ENCODE measurements around the gene SCARB2. TPM values are rescaled to one million over a fixed set of nuclear protein-coding genes. Genes with fewer than 3 reads are reported as not detected.

SCARB2 gene
- total RNA-seq, 4 donors from 2014 or later: 87.6 to 107 (median 95.8) TPM

DNA sequence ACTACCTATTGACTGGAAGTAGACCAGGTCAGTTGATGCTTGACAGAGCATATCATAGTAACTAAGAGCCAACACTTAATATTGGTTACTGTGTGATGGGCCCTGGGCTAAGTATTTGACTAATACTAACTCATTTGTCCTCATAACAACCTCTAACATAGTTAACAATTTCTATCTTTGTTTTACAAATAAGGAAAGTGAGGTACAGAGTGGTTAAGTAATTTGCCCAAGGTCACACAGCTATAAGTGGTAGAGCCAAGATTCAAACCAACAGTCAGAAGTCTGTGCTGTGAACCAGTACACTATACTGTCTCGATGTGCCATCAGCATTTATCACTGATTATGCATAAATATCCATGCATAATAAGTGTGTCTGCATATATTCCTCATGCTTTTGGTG, 38.3 kb downstream of the SCARB2 start:
- DNase-seq (ENCODE audit: low spot score in 2 of 2): no peak
- H3K4me3 ChIP-seq: no peak overlapping the region
- H3K9me3 ChIP-seq: no peaks in the 10 kb centered on the region
- no peak for TF ChIP-seq EP300 (IDR thresholded peaks at IDR 0.05)
- TF ChIP-seq POLR2AphosphoS5 (IDR thresholded peaks at IDR 0.05): no peak
- TF ChIP-seq POLR2A (IDR thresholded peaks at IDR 0.05): no peak
- TF ChIP-seq, protein P1, sequence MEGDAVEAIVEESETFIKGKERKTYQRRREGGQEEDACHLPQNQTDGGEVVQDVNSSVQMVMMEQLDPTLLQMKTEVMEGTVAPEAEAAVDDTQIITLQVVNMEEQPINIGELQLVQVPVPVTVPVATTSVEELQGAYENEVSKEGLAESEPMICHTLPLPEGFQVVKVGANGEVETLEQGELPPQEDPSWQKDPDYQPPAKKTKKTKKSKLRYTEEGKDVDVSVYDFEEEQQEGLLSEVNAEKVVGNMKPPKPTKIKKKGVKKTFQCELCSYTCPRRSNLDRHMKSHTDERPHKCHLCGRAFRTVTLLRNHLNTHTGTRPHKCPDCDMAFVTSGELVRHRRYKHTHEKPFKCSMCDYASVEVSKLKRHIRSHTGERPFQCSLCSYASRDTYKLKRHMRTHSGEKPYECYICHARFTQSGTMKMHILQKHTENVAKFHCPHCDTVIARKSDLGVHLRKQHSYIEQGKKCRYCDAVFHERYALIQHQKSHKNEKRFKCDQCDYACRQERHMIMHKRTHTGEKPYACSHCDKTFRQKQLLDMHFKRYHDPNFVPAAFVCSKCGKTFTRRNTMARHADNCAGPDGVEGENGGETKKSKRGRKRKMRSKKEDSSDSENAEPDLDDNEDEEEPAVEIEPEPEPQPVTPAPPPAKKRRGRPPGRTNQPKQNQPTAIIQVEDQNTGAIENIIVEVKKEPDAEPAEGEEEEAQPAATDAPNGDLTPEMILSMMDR (IDR thresholded peaks at IDR 0.05): no peak
- H3K36me3 ChIP-seq: peaks cover 44% of the 10 kb centered on the region
- H3K27me3 ChIP-seq: no peaks in the 10 kb centered on the region
- H3K4me1 ChIP-seq: no peaks in the 10 kb centered on the region
- no peak overlapping the region for H3K27ac ChIP-seq
- WGBS: 96% methylated on average over 1 of the region's 1 CpG

DNA sequence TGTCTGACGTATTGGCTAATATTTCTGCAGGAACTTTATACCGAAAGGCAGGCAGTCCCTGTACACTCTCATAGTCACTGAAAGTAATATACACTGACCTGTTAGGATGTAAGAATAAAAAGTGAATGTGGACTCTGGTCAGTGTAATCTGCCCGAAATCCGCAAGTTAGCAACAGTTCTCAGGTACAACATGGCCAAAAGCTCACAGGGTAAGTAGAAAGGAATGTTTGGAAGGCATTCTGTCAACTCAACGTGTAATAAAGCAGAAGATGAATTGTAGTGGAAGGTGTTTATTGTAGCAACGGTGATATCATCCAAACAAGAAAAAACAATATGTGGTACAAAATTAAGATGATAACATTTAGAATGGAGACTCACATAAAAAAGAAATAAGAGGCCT, 39.4 kb downstream of the SCARB2 start:
- no peaks in the 10 kb centered on the region for H3K4me1 ChIP-seq
- no peak for DNase-seq (ENCODE audit: low spot score in 2 of 2)
- TF ChIP-seq POLR2AphosphoS5 (IDR thresholded peaks at IDR 0.05) (no peak), EP300 (IDR thresholded peaks at IDR 0.05) (no peak), POLR2A (IDR thresholded peaks at IDR 0.05) (no peak)
- TF ChIP-seq, protein P1 (IDR thresholded peaks at IDR 0.05): no peak
- H3K27me3 ChIP-seq: no peaks in the 10 kb centered on the region
- H3K9me3 ChIP-seq: no peaks in the 10 kb centered on the region
- H3K36me3 ChIP-seq: peaks cover 51% of the 10 kb centered on the region
- H3K27ac ChIP-seq: no peak overlapping the region
- 86% methylated on average over 6 of the region's 6 CpGs for WGBS
- no peak overlapping the region for H3K4me3 ChIP-seq

DNA sequence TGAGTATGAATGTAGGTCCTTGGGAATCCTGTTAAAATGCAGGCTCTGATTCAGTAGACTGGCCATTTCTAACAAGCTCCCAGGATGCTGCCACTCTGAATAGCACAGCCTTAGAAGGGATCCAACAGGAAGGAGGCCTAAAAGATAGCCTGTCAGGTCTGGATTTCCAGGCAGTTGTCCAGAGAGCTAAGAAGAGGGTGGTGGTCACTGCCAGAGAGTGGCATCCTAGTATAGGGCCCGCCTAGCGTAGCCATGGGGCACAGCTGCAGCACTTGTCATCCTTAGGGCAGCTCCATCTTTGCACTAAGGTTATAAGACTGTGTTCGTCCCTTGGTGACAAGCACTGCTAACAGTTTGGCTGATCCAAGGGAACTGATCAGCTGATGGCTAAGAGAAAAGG, 44.9 kb downstream of the SCARB2 start:
- Histone ChIP-seq H3K36me3 (peaks cover 82% of the 10 kb centered on the region), H3K27ac (no peak overlapping the region), H3K4me1 (no peaks in the 10 kb centered on the region), H3K9me3 (no peaks in the 10 kb centered on the region), H3K27me3 (no peaks in the 10 kb centered on the region), H3K4me3 (no peak overlapping the region)
- 91% methylated on average over 3 of the region's 3 CpGs for WGBS
- DNase-seq (ENCODE audit: low spot score in 2 of 2): no peak
- TF ChIP-seq POLR2A (IDR thresholded peaks at IDR 0.05) (no peak), EP300 (IDR thresholded peaks at IDR 0.05) (no peak), POLR2AphosphoS5 (IDR thresholded peaks at IDR 0.05) (no peak)
- TF ChIP-seq, protein P1 (IDR thresholded peaks at IDR 0.05): no peak

DNA sequence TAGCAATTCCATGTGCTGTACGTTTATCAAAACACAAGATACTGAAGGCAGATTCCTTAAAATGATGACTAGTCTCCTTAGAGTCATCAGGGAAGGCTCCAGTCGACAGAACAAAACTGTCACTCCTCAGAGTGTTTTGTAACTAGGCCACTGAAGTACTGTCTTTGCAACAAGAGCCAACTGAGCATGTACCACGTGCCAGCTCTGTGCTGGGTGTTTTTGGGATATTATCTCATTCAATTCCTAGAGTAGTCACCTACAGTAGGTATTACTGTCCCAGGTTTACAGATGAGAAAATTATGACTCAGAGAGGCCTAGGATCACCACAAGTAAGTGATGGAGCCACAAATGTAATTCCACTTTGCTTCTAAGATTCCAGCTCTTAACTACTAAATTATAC, 47.1 kb downstream of the SCARB2 start:
- Histone ChIP-seq H3K9me3 (no peaks in the 10 kb centered on the region), H3K27ac (no peak overlapping the region), H3K4me1 (no peaks in the 10 kb centered on the region), H3K36me3 (peaks cover 85% of the 10 kb centered on the region), H3K4me3 (no peak overlapping the region), H3K27me3 (no peaks in the 10 kb centered on the region)
- DNase-seq (ENCODE audit: low spot score in 2 of 2): no peak
- no peak for TF ChIP-seq POLR2AphosphoS5 (IDR thresholded peaks at IDR 0.05)
- TF ChIP-seq, protein P1 (IDR thresholded peaks at IDR 0.05): no peak
- WGBS: 83% methylated on average over 3 of the region's 3 CpGs

DNA sequence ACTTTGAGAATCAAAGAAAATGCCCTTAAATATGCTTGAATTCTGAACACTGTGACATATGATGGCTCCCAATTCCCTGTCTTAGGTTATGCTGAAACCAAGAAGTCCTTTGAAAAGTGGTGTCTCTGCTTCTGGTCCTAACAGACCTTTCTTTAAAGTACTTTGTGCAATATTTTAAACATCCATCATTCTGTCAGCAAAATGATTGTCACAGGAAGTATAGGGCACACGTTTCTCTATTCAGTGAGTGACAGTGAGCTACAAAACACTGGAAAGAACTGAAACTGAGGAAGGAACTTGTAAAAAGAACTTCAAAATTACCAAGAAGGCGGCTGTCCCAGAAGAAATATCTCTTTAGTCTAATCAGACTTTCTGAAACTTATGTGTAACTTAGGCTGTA, 53.3 kb downstream of the SCARB2 start:
- 50% methylated on average over 2 of the region's 2 CpGs for WGBS
- no peak overlapping the region for H3K27ac ChIP-seq
- H3K27me3 ChIP-seq: no peaks in the 10 kb centered on the region
- no peaks in the 10 kb centered on the region for H3K4me1 ChIP-seq
- TF ChIP-seq POLR2A (IDR thresholded peaks at IDR 0.05) (no peak), EP300 (IDR thresholded peaks at IDR 0.05) (no peak), POLR2AphosphoS5 (IDR thresholded peaks at IDR 0.05) (no peak)
- TF ChIP-seq, protein P1 (IDR thresholded peaks at IDR 0.05): no peak
- DNase-seq (ENCODE audit: low spot score in 2 of 2): no peak
- no peaks in the 10 kb centered on the region for H3K9me3 ChIP-seq
- H3K4me3 ChIP-seq: no peak overlapping the region
- peaks cover 53% of the 10 kb centered on the region for H3K36me3 ChIP-seq

Measured in suprapubic skin (tissue), 4 donors.